Neural progenitor cell (in vitro differentiated cells): ENCODE data around the gene TOMM40.

Experiments used
- CTCF ChIP-seq: fragments of 200-600 bp; sonication (generic); IDR thresholded peaks from 2 replicates; pipeline ENCODE4 v1.5.1; 2017; ENCODE audit warnings: antibody characterized with exemption, mild to moderate bottlenecking
- EZH2 ChIP-seq: fragments of 200-600 bp; sonication (generic); IDR thresholded peaks from 2 replicates; pipeline ENCODE4 v1.6.1; 2017; ENCODE audit warnings: antibody characterized with exemption, mild to moderate bottlenecking, moderate library complexity

GRCh38 chr19:44912854-44913253, 21.8 kb downstream of the TOMM40 start:
- TF ChIP-seq EZH2 (no peak), CTCF (no peak)
